Left forelimb (tissue), 1 donor: ENCODE results near the gene COL5A1.
"Not testable (repeated sequence)": the region's sequence is repeated elsewhere in the genome, so short reads cannot be mapped to it uniquely, and the experiment has no call there.

Experiments used
- DNase-seq: peaks from one replicate; pipeline ENCODE4 v3.0.0-alpha.2; 2018; ENCODE audit warnings: low spot score

Gene COL5A1

DNA sequence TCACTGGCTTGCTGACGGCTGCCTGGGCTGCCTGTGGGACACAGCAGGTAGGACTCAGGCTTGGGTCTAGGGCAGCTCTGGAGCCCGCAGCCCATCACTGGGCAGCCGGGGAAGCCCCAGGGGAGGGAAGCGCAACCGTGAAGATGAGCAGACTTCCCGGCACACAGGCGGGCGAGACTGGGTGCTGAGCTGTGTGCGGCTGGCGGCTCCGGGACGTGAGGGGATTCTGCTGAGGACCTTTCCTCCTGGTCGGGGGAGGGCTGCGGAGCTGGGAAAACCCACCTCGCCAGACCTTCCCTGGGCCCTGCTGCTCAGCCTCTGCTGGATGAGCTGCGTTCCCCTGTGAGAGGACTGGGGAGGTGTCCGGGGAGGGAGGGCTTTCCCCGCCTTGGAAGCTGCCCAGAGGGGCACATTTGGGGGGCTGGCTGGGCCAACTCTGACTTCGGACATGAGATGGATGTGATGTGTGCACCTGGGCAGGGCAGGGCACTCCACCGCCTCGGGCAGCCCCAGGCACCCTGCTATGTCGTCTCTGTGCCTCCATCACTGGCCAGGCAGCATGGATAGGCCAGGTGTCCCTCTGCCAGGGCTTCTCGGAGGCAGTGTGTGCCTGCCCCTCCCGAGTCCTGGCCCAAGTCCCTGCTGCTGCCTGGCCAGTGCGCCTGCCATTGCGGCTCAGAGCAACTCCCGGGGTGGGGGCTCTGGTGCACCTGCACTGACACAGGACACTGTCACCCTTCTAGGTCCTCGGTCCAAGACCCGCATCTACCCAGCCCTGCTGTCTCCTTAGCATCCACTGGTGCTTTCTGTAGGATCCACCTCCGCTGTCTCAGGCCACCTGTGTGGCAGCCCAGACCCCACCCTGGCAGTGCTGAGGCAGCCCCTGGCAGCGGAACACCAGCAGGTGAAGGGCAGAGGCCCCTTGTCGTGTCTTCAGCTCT lies 66.4 kb downstream of the COL5A1 start:
- no peak for DNase-seq

DNA sequence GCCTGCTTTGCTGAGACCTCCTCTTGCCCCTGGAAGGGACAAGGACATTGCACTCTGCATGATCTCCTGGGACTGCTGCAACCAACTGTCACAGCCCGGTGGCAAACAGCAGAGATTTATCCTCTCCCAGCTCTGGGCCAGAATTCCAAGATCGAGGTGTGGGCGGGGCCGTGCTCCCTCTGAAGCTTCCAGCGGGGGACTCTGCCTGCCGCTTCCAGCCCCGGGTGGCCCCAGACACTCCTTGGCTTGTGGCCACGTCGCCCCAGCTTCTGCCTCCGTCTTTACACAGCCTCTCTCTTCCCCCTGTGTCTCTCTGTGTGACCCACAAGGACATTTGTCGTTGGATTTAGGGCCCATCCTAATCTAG lies 67.1 kb downstream of the COL5A1 start:
- no peak for DNase-seq

DNA sequence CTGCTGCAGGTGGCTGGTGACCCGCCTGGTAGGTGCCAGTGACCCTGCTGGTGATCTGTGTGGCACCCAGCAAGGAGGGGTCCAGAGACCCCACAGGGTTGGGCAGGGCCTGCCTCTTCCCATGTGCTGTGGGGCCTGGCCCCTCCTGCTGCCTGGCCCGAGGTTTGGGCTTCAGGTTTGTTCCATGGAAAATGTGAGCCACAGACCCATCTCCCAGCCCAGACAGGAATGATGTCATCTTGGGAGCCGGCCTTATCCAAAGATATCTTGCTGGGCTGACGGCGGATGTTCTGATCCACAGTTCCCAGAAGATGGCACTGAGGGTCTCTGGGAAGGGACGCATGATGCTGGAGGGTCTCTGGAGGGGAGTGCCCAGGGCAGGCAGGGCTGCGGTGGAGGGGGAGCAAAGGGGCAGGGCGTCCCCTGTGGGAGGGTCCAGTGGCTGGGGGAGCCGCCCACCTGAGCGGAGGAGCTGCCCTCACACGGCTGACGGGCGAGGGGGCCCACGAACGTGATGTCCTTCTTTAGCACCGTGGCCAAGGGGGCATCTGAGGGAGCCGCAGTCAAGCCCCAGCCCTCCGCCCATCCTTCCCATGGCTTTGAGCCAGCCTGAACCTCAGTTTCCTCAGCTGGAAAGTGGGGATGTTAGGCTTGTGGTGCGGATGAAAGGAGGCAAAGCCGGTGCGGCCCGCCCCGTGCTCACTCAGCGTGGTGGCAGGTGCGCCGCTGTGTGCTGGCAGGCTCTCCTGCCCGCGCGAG lies 68.1 kb downstream of the COL5A1 start:
- no peak for DNase-seq

DNA sequence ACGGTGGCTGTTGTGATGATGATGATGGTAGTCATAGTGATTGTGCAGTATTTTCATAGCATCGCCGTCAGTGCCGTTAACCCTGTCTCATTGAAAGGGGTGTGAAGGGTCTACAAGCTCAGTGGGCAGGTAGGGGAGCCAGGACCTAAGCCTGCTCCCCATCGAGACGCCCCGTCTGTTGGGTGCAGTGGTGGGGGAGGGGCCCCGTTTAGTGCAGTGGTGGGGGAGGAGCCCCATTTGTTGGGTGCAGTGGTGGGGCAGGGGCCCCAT lies 68.6 kb downstream of the COL5A1 start:
- no peak for DNase-seq

DNA sequence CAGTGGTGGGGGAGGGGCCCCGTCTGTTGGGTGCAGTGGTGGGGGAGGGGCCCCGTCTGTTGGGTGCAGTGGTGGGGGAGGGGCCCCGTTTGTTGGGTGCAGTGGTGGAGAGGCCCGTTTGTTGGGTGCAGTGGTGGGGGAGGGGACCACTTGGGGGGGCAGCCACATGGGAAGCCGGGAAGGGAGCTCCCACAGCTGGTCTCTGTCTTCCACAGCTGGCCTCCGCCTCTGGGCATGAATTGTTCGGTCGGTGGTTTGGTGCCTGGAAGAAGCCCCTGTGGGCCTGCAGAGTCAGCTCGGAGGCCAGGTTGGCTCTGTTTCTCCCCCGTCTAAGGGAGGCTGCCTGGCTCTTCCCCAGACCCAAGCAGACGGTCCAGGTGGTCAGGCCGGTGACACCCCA lies 69.3 kb downstream of the COL5A1 start:
- no peak for DNase-seq

DNA sequence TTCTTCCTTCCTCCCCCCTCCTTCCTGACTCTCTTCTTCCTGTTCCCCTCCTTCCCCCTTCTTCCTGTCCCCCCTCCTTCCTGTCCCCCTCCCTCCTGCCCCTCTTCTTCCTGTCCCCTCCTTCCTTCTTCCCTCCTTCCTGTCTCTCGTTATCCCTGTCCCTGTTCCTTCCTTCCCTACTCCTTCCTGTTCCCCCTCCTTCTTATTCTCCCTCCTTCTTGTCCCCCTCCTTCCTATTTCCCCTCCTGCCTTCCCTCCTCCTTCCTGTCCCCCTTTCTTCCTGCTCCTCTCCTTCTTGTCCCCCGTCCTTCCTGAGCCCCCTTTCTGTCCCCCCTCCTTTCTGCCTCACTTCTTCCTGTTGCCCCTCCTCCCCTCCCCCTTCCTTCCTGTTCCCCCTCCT lies 70.6 kb downstream of the COL5A1 start:
- DNase-seq: no peak

DNA sequence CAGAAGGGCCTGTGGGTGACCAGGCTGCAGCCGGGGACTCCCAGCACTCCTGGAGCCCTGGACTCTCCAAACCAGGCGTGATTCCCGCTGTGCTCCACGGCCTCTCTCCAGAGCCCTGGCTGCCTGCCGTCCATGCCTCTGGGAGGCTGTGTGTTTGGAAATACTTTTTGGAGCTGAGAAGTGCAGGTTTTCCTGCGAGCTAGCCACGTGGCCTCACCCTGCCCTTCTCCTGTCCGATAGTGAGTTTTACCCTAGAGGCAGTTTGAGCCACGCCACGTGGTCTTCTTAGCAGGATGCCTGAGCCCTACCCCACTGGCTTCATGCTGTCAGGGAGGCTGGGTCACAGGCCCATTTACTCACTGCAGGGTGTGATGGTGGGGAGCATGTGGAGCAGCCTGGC lies 71.3 kb downstream of the COL5A1 start:
- no peak for DNase-seq

DNA sequence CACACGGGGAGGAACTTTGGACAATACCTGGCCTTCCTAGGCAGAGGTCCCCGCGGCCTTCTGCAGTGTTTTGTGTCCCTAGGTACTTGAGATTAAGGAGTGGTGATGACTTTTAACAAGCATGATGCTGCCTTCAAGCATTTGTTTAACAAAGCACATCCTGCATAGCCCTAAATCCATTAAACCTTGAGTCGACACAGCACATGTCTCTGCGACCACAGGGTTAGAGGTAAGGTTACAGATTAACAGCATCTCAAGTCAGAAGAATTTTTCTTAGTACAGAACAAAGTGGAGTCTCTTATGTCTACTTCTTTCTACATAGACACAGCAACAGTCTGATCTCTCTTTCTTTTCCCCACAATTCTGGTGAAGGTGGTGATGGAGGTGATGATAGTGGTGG lies 73.9 kb downstream of the COL5A1 start:
- DNase-seq: not testable (repeated sequence)

DNA sequence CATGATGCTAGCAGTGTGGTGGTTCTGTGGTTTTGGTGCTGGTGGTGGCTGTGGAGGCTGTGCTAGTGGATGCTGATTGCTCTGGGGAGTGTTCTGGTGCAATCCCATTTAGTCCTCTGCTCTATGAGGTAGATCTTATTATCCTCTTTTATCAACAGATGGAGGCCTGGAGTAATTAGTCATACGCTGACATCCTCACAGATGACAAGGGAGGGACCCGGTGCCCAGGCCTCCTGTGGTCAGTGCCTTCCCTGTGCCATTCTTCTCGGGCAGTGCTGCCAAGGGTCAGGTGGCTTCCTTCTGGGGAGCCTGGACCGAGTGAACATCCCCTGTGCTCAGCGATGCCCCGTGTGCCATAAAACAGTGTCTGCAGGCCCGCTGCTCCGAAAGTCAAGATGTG lies 74.5 kb downstream of the COL5A1 start:
- DNase-seq: no peak

DNA sequence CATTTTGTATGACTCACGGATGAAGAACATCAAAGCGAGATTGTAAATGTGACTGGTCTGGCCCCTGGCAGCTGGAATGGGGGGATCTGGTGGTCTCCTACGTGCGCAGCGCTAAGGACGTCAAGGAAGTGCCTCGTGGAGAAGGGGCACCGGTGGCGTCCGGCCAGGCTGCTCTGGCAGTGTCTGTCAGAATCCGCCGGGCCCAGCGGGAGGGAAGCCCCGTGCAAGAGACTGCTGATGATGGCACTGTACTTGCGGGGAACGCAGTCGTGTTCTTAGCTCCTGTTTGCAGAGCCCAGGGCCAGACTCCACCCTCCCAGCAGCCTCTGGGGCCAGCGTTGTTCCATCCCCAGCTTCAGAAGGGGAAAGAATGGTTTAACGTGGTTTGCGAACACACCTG lies 75.5 kb downstream of the COL5A1 start:
- no peak for DNase-seq

DNA sequence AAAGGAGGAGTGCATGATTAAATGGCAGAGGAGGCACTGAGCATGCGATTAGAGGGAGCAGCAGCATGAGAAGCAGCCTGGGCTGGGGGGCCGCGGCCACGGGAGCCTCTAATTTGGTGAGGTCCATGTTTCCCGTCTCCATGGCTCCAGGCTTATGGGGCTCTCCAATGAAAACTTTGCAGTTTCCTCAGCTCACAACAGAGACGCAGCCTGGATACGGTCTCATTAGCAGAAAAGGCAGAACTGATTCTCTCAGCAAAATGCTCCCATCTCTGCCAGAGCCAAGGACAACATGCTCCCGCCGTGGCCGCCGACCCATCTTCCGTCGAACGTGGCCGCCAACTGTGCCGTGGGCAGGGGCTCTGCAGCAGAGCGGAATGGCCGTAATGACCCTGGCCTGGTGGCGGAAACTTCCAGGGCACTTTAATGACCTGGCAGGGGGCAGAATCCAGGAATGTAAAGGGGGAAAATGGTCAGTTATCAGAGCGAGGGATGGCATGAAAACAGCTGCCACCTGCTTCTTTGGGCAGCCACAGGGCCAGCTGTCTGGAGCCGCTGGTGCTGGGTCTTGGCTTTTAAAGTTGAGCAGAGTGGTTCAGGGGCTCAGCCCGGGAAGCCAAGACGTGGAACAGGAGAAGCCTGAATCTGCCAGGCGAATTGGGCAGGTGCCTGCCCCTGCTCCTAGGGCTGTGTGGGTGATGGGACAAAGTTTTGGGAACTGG lies 76.5 kb downstream of the COL5A1 start:
- DNase-seq: no peak

DNA sequence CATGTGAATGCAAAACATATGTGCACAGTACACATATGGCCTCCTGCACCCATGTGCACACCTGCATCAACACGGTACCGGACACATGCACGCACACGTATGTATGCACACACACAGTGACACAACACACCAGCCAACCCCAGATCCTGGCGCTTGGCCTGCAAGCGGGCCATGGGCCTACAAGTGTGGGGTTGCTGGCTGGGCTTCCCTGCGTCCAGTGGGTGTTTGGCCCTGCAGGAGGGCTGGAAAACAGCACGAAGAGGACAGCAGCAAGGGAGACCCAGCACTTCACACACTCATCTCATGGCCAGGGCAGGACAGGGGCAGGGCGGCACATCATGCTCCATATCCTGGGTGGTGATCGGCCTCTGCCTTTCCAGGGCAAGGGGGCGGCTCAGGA lies 77.7 kb downstream of the COL5A1 start:
- DNase-seq: no peak

DNA sequence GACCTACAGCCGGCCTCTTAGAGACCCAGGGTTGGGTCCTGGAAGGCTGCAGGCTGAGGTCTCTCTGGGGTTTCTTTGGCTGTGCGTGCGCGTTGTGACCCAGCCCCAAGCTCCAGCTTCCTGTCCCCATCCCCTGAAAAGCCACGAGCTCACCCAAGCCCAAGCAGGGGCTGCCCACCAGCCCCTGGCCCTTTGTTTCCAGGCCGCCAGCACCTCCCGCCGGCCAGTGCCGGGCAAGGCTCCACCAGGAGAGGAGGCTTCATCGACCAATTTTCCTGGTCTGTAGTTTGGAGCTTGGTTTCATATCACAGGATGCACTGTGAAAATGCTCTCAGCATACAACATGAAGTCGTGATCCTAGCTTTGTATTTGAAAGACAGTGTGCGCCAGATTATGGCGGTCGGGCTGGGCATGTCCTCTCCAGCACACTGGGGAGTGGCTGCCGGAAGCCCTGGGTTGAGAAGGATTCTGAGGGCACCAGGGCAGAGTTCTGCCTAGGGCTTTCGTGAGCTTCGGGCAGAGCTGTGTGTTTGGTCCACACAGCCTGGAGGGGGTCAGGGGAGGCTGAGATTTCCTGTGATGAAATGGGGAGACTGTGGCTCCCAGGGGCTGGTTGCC lies 78.6 kb downstream of the COL5A1 start:
- DNase-seq: no peak

DNA sequence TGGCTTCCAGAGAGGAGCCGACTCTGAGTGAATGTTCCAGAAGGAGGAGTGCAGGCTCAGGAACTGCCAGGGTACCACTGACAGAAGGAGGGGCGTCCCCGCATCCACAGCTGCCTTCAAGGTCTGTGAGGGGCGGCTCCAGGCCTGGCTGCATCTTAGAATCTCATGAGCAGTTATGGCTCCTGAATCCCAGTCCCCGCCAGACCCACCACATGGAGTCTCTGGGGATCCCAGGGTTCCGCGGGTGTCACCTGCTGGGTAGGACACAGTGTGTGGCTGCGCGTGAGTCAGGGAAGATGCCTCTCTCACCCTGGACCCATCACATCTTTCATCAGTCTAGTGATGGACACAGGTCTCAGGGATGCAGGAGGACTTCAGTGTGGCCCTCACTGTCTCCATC lies 79.2 kb downstream of the COL5A1 start:
- no peak for DNase-seq

DNA sequence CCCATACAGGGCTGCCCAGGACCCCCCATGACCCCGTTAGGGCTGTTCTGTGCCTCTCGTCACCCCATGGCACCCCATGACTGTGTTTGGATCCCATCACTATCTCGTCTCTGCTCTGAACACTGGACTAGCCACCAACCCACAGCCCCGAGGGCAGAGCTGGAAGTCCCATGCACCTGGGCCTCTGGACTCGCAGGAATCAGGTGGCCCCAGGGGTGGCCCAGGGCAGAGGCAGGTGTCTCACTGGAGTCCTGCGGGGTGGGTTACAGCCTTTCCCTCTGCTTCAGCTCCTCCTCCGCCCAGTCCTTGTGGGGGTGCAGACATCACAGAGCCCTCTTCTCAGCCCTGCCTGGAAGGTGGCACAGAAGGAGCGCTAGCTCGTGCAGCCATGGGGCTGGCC lies 79.7 kb downstream of the COL5A1 start:
- DNase-seq: no peak

DNA sequence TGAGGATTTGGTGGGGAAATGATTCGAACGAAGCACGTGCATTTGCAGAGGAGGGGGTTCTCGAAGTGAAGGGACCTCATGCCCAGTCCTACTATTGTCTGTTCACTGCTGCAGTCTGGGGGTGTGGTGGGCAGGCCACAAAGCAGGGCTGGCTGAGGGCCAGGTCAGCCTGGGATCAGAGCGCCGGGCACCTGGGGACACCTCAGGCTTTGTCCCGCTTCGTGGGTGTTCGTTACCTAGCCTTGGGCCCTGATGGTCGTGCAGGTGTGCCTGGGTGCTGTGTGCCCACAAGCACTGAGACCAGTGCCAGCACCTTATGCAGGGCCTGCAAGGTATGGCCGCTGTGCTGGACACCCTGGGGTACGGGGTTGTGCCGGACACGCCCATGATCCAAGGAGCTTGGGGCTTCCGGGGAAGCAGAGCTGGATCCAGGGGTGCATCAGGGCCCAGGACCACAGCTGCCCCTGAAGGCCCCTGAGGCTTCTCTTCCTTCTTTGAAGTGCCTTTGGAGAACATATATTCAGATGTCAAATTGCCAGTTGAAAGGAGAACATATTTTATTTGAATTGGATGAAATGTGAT lies 80.6 kb downstream of the COL5A1 start:
- DNase-seq: no peak

DNA sequence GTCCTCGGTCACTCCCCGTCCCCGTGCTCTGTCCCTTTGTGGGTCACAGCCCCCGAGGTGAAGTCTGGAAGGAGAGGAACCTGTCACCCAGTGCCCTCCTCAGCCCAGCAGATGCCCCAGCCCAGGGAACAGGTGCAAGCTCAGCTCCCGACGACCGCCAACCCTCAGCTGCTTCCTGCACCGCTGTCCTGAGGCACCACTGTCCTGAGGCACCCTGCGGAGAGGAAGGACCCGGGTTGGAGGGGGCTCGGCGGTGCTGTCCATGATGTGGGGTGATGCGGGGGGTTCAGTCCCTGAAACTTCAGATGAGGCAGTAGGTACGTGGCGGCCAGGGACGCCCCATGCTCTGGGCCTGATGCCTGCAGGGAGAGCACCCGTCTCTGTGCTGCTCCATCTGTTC lies 81.4 kb downstream of the COL5A1 start:
- DNase-seq: no peak

DNA sequence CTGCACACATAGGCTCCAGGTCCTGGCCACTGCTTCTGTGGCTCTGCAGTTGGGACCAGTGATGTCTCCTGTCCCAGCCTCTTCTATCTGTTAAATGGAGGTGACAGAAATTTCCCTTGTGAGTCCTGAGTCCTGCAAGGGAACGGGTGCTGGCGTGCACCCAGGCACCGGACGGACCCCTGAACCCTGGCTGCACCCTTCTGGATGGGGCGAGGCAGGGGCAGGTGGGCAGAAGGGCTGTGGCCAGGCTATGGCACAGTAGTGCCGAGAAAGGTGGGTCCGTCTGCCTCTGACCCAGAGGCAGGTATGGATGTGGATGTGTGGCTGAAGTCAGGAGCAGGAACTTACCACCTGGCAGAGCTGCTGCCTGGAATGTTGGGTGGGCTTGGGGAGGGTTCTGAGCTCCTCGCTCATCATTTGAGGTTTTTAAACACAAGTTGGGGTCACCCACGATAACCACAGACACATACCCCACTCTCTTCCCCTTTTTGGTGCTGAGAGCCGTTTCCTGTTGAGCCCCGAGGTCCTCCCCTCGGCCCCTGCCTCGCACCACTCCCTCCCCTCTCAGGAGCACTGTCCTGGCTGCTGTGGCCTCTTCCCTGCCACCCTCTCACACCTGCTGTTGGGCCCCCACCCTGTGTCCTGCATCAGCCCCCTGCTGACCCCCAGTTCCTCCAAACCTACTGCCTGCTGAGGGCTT lies 82.0 kb downstream of the COL5A1 start:
- no peak for DNase-seq

DNA sequence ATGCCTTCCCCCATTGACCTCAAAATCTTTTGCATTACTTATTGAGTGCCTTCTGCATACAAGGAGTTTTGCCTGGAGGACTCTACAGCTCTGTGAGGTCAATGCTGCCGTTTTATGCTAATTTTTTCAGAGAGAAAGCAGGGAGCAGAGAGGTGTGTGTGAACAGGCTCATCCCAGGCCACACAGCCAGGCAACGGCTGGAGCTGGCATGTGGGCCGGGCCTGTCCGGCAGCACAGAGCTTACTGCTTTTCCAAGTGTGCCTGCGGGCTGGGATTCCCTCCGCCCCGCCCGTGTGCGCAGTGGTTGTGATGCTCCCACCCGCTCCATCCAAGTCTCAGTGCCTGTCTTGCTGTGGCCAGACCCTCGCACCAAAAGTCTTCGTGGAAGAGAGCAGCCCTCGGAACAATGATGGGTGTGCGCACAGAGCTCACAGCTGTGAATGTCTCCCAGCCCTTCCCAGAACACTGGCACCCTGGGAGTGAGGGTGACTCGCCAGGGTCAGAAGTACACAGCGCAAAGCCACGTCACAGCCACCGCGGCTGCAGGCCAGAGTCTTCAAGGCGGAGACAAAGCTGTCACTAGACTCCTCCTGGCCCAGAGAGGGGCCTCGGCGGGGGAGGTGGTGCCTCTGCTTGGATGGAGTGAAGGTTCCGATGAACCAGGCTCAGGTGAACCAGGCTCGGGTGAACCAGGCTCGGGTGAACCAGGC lies 82.8 kb downstream of the COL5A1 start:
- no peak for DNase-seq

DNA sequence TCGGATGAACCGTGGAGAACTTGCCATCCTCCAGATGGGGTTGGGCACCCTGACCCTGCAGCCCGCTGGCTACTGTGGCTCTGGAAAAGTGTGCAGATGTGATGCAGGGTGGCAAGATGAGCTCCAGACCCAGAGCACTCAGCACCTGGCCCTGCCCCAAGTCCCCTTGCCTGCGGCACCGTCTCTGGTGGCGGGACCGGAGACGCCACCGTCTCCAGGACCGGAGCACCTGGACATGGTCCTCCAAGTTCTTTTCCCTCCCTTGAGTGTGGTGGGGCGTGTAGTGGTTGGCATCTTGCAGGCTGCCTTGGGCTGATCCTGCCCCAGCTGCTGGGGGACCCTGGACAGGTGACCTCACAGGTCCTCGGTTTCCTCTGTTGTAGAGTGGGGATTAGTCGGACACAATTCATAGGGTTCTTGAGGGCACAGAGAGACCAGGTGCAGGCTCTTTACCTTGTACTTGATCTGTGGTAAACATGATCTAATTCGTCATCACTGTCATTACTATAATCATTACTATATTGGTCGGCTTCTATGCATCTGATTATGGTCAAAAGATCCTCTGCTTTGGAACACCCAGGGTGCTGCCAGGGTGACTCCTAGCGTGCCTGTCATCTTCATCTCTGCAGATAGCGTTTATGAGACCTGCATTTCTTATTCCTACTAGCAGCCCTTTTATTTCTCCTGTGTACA lies 83.5 kb downstream of the COL5A1 start:
- DNase-seq: no peak
